ENCODE data around the gene FEM1B.

- TF ChIP-seq CTCF (IDR thresholded peaks at IDR 0.05; ENCODE audit: control extremely low read depth in 1 of 3, insufficient read depth in 1 of 3, low read depth in 1 of 3, low read length in 3 of 3) = no peak
- no peak for TF ChIP-seq EP300 (IDR thresholded peaks at IDR 0.05; ENCODE audit: borderline replicate concordance in 1 of 2, low read depth in 2 of 2, low read length in 2 of 2)
- no peak for TF ChIP-seq ATF3 (IDR thresholded peaks at IDR 0.05; ENCODE audit: insufficient read depth, low read depth, low read length)
Measured at GRCh38 chr15:68275165-68275746, 2.3 kb upstream of the FEM1B start.

Measured in H1 (cell line).